WERI-Rb-1 (cell line): ENCODE results near the gene COMMD3.

Experiments used
- DNase-seq: peaks from one replicate; pipeline ENCODE4 v3.0.0-alpha.2; 2020
- H3K27ac ChIP-seq: fragments of 250-450 bp; sonication (Bioruptor Pico); 2 replicates; pipeline ENCODE4 v1.5.1; 2020; ENCODE audit warnings: mild to moderate bottlenecking, moderate library complexity
- H3K27me3 ChIP-seq: fragments of 250-450 bp; sonication (Bioruptor Pico); 2 replicates; pipeline ENCODE4 v1.5.1; 2021; ENCODE audit warnings: mild to moderate bottlenecking, low read depth, moderate library complexity; ENCODE audit not compliant: insufficient read depth, severe bottlenecking
- H3K36me3 ChIP-seq: fragments of 250-450 bp; sonication (Bioruptor Pico); 2 replicates; pipeline ENCODE4 v1.5.1; 2020; ENCODE audit warnings: mild to moderate bottlenecking, moderate library complexity
- H3K4me3 ChIP-seq: 2 replicates; pipeline ENCODE4 v1.5.1; 2011; ENCODE audit warnings: low read depth, mild to moderate bottlenecking, control low read depth, low read length
- H3K9me3 ChIP-seq: fragments of 250-450 bp; sonication (Bioruptor Pico); 2 replicates; pipeline ENCODE4 v1.5.1; 2021; ENCODE audit warnings: mild to moderate bottlenecking, moderate library complexity; ENCODE audit not compliant: severe bottlenecking
- CTCF ChIP-seq: IDR thresholded peaks from 2 replicates; pipeline ENCODE4 v1.5.1; 2011; ENCODE audit warnings: low read depth, mild to moderate bottlenecking, control low read depth, inconsistent platforms, low read length

COMMD3 gene

GRCh38 chr10:22364407-22365140 is 48.4 kb downstream of the COMMD3 start:
- H3K27ac ChIP-seq = no peak overlapping the region
- DNase-seq = no peak
- TF ChIP-seq CTCF = no peak
- H3K27me3 ChIP-seq = no peaks in the 10 kb centered on the region
- no peak overlapping the region for H3K4me3 ChIP-seq
- H3K36me3 ChIP-seq = no peaks in the 10 kb centered on the region
- H3K9me3 ChIP-seq = no peaks in the 10 kb centered on the region

GRCh38 chr10:22365233-22365632 is 49.0 kb downstream of the COMMD3 start:
- no peak for TF ChIP-seq CTCF
- Histone ChIP-seq H3K36me3 (no peaks in the 10 kb centered on the region), H3K27ac (no peak overlapping the region), H3K27me3 (no peaks in the 10 kb centered on the region), H3K4me3 (no peak overlapping the region), H3K9me3 (no peaks in the 10 kb centered on the region)
- no peak for DNase-seq

GRCh38 chr10:22365644-22366434 is 49.7 kb downstream of the COMMD3 start:
- Histone ChIP-seq H3K27me3 (no peaks in the 10 kb centered on the region), H3K27ac (no peak overlapping the region), H3K4me3 (no peak overlapping the region), H3K36me3 (no peaks in the 10 kb centered on the region), H3K9me3 (no peaks in the 10 kb centered on the region)
- DNase-seq = no peak
- TF ChIP-seq CTCF = no peak

- H3K4me3 ChIP-seq = no peak overlapping the region
- H3K27ac ChIP-seq = no peak overlapping the region
- H3K9me3 ChIP-seq = no peaks in the 10 kb centered on the region
- no peak for DNase-seq
- no peaks in the 10 kb centered on the region for H3K27me3 ChIP-seq
- no peak for TF ChIP-seq CTCF
- no peaks in the 10 kb centered on the region for H3K36me3 ChIP-seq
Observed at GRCh38 chr10:22366435-22366703, 50.2 kb downstream of the COMMD3 start.

- Histone ChIP-seq H3K9me3 (no peaks in the 10 kb centered on the region), H3K36me3 (no peaks in the 10 kb centered on the region), H3K27me3 (no peaks in the 10 kb centered on the region), H3K4me3 (no peak overlapping the region), H3K27ac (no peak overlapping the region)
- no peak for TF ChIP-seq CTCF
- DNase-seq = no peak
Observed at GRCh38 chr10:22366771-22367170, 50.6 kb downstream of the COMMD3 start.
